Endodermal cell (in vitro differentiated cells): ENCODE results near the gene ZCCHC17. TPM values are rescaled to one million over a fixed set of nuclear protein-coding genes. Genes with fewer than 3 reads are reported as not detected.
"Not testable (repeated sequence)": the region's sequence is repeated elsewhere in the genome, so short reads cannot be mapped to it uniquely, and the experiment has no call there.

Experiments
- DNase-seq: peaks from one replicate; pipeline ENCODE4 v3.0.0-alpha.2; 2017
- H3K27ac ChIP-seq: 2 replicates; pipeline ENCODE4 v1.5.1; 2013; ENCODE audit warnings: mild to moderate bottlenecking, low read depth, low read length, moderate library complexity
- H3K27me3 ChIP-seq: 2 replicates; pipeline ENCODE4 v1.6.1; 2013; ENCODE audit warnings: mild to moderate bottlenecking, low read length, moderate library complexity; ENCODE audit not compliant: insufficient read depth, control insufficient read depth, poor library complexity, severe bottlenecking
- H3K36me3 ChIP-seq: 2 replicates; pipeline ENCODE4 v1.7.0; 2013; ENCODE audit warnings: mild to moderate bottlenecking, low read length, moderate library complexity; ENCODE audit not compliant: control insufficient read depth, insufficient read depth
- H3K4me1 ChIP-seq: one replicate; pipeline ENCODE4 v1.7.0; 2013; ENCODE audit warnings: low read length; ENCODE audit not compliant: control insufficient read depth, insufficient read depth
- H3K4me3 ChIP-seq: 2 replicates; pipeline ENCODE4 v1.5.1; 2013; ENCODE audit warnings: mild to moderate bottlenecking, low read length, moderate library complexity
- H3K9ac ChIP-seq: 2 replicates; pipeline ENCODE4 v1.6.1; 2013; ENCODE audit warnings: mild to moderate bottlenecking, low read length, moderate library complexity; ENCODE audit not compliant: poor library complexity, severe bottlenecking; ENCODE audit errors: extremely low read depth
- H3K9me3 ChIP-seq: 2 replicates; pipeline ENCODE4 v1.6.1; 2013; ENCODE audit warnings: mild to moderate bottlenecking, low read length, moderate library complexity; ENCODE audit not compliant: control insufficient read depth
- H3K27ac Mint-ChIP-seq: 2 replicates; pipeline ENCODE4 v1.8.0; 2020; ENCODE audit warnings: mixed read lengths
- H3K27me3 Mint-ChIP-seq: 2 replicates; pipeline ENCODE4 v1.8.0; 2021; ENCODE audit warnings: mild to moderate bottlenecking, mixed read lengths; ENCODE audit not compliant: insufficient read depth
- H3K36me3 Mint-ChIP-seq: 2 replicates; pipeline ENCODE4 v1.8.0; 2020; ENCODE audit warnings: low read depth, mixed read lengths
- H3K4me1 Mint-ChIP-seq: 2 replicates; pipeline ENCODE4 v1.8.0; 2020; ENCODE audit warnings: mixed read lengths
- H3K4me3 Mint-ChIP-seq: 2 replicates; pipeline ENCODE4 v1.8.0; 2020; ENCODE audit warnings: mild to moderate bottlenecking, moderate library complexity, mixed read lengths
- H3K9me3 Mint-ChIP-seq: 2 replicates; pipeline ENCODE4 v1.8.0; 2020; ENCODE audit warnings: mild to moderate bottlenecking, mixed read lengths
- WGBS, 2 experiments: methylation state at CpG; one replicate each; pipeline versions ENCODE4 v1.1.5 to v1.1.7; 2013; ENCODE audit warnings: missing lambda C conversion rate in 2 of 2, mixed read lengths in 1 of 2; ENCODE audit not compliant: insufficient coverage in 1 of 2, insufficient read length in 1 of 2; 5-methylcytosine and 5-hydroxymethylcytosine counted together
- total RNA-seq, 2 donors: library from RNA; stranded (reverse); fragmentation: NEBNext Ultra II Directional in 1 of 2; extraction: Animal tissue kit (Norgen Biotek cat#: 25700) in 1 of 2; gene quantifications; 2 replicates in 1 of 2; 3 replicates in 1 of 2; pipeline ENCODE4 v1.2.1, GENCODE V29; 2021
- TF ChIP-seq, protein P1 (sequence below): fragments of 200-600 bp; sonication (generic); conservative IDR thresholded peaks from 2 replicates; pipeline ENCODE4 v1.5.0; 2021; ENCODE audit warnings: antibody characterized with exemption, mild to moderate bottlenecking

The ZCCHC17 gene
- total RNA-seq, 2 donors from 2014 or later, result 47.6 to 53.8 TPM

DNA sequence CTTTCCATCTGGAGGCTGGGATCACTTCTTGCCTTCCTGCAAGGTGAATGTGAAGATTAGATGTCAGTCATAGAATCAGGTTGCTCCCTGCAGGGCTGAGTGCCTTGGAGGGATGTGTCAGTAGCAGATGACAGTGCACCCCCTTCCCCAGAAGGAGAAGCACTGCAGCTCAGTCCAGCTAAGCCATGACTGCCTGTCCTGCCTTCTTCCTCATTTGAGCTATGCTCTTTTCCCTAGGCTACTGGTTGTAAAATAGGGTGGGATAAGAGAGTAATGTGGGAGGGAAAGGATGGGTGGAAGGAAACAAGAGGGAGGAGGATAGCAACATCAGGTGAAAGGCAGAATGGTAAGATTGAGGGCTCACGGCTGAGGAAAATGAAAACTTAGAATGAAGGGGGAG, 87.1 kb downstream of the ZCCHC17 start:
- Mint-ChIP-seq H3K27me3 (peaks cover 11% of the 10 kb centered on the region), H3K36me3 (no peaks in the 10 kb centered on the region), H3K27ac (no peak overlapping the region), H3K4me3 (no peak overlapping the region), H3K9me3 (no peaks in the 10 kb centered on the region), H3K4me1 (peaks cover 7% of the 10 kb centered on the region)
- Histone ChIP-seq H3K36me3 (no peaks in the 10 kb centered on the region), H3K27me3 (no peaks in the 10 kb centered on the region), H3K27ac (no peak overlapping the region), H3K4me1 (peaks cover 5% of the 10 kb centered on the region), H3K9ac (no peak overlapping the region), H3K9me3 (no peaks in the 10 kb centered on the region), H3K4me3 (no peak overlapping the region)
- TF ChIP-seq, protein P1, sequence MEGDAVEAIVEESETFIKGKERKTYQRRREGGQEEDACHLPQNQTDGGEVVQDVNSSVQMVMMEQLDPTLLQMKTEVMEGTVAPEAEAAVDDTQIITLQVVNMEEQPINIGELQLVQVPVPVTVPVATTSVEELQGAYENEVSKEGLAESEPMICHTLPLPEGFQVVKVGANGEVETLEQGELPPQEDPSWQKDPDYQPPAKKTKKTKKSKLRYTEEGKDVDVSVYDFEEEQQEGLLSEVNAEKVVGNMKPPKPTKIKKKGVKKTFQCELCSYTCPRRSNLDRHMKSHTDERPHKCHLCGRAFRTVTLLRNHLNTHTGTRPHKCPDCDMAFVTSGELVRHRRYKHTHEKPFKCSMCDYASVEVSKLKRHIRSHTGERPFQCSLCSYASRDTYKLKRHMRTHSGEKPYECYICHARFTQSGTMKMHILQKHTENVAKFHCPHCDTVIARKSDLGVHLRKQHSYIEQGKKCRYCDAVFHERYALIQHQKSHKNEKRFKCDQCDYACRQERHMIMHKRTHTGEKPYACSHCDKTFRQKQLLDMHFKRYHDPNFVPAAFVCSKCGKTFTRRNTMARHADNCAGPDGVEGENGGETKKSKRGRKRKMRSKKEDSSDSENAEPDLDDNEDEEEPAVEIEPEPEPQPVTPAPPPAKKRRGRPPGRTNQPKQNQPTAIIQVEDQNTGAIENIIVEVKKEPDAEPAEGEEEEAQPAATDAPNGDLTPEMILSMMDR, result no peak
- WGBS, 2 experiments, result 91 to 100% methylated on average over 1 of the region's 1 CpG
- DNase-seq, result no peak

- H3K27me3 Mint-ChIP-seq, result peaks cover 11% of the 10 kb centered on the region
- not testable (repeated sequence) for H3K27me3 ChIP-seq, H3K9ac ChIP-seq, H3K27ac Mint-ChIP-seq, H3K4me3 Mint-ChIP-seq, H3K36me3 ChIP-seq, H3K4me1 ChIP-seq, H3K9me3 Mint-ChIP-seq, H3K4me3 ChIP-seq, H3K9me3 ChIP-seq, H3K27ac ChIP-seq, H3K36me3 Mint-ChIP-seq, DNase-seq
- H3K4me1 Mint-ChIP-seq, result peaks cover 11% of the 10 kb centered on the region
- 75% methylated on average over 8 of the region's 8 CpGs; no CpG with 5 or more reads in 1 of the 2 experiments for WGBS, 2 experiments
Measured at GRCh38 chr1:31386576-31387243, 89.9 kb downstream of the ZCCHC17 start.

DNA sequence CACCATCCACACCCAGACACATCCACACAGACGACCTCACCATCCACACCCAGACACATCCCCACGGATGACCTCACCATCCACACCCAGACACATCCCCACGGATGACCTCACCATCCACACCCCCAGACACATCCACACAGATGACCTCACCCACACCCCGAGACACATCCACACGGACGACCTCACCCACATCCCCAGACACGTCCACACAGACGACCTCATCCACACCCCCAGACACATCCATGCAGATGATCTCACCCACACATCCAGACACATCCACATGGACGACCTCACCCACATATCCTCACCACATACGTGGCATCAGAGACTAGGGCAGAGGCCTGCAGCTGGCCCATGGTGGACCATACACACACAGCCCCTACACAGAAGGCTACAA, 90.8 kb downstream of the ZCCHC17 start:
- H3K27me3 ChIP-seq, result no peaks in the 10 kb centered on the region
- no peak for DNase-seq
- 83 to 86% methylated on average over 1 to 10 of the region's 10 CpGs for WGBS, 2 experiments
- H3K27ac ChIP-seq, result no peak overlapping the region
- H3K36me3 ChIP-seq, result no peaks in the 10 kb centered on the region
- Mint-ChIP-seq H3K9me3 (no peaks in the 10 kb centered on the region), H3K36me3 (no peaks in the 10 kb centered on the region), H3K4me1 (peaks cover 11% of the 10 kb centered on the region), H3K4me3 (no peak overlapping the region), H3K27ac (no peak overlapping the region), H3K27me3 (peaks cover 8% of the 10 kb centered on the region)
- H3K9me3 ChIP-seq, result no peaks in the 10 kb centered on the region
- H3K4me1 ChIP-seq, result peaks cover 5% of the 10 kb centered on the region
- no peak overlapping the region for H3K4me3 ChIP-seq
- H3K9ac ChIP-seq, result no peak overlapping the region
- TF ChIP-seq, protein P1, result no peak

- no peak overlapping the region for H3K9ac ChIP-seq
- H3K9me3 ChIP-seq, result no peaks in the 10 kb centered on the region
- no peaks in the 10 kb centered on the region for H3K36me3 ChIP-seq
- no peak overlapping the region for H3K4me3 Mint-ChIP-seq
- H3K36me3 Mint-ChIP-seq, result no peaks in the 10 kb centered on the region
- H3K27ac Mint-ChIP-seq, result no peak overlapping the region
- WGBS, 2 experiments, result 95 to 100% methylated on average over 3 to 7 of the region's 7 CpGs
- no peaks in the 10 kb centered on the region for H3K4me1 ChIP-seq
- no peak overlapping the region for H3K27ac ChIP-seq
- no peak for DNase-seq
- no peaks in the 10 kb centered on the region for H3K27me3 ChIP-seq
- TF ChIP-seq, protein P1, result no peak
- H3K9me3 Mint-ChIP-seq, result no peaks in the 10 kb centered on the region
- no peak overlapping the region for H3K4me3 ChIP-seq
- H3K27me3 Mint-ChIP-seq, result peaks cover 5% of the 10 kb centered on the region
- peaks cover 4% of the 10 kb centered on the region for H3K4me1 Mint-ChIP-seq
Measured at GRCh38 chr1:31389616-31390015, 92.8 kb downstream of the ZCCHC17 start.
